GM06990 (cell line): Measurements from ENCODE around the gene RAB40B.
A peak's percentile ranks its signal among the peaks of the same experiment; 100 is the strongest.

Source experiments
- DNase-seq: peaks from one replicate; pipeline ENCODE4 v3.0.0-alpha.2; 2011; ENCODE audit not compliant: insufficient read length; ENCODE audit errors: extremely low read depth
- H3K27me3 ChIP-seq: replicated peaks from 2 replicates; pipeline ENCODE4 v1.6.0; 2011; ENCODE audit warnings: low read length; ENCODE audit not compliant: control insufficient read depth, insufficient read depth
- H3K36me3 ChIP-seq: 2 replicates; pipeline ENCODE4 v1.5.1; 2011; ENCODE audit warnings: low read length; ENCODE audit not compliant: control insufficient read depth, insufficient read depth
- H3K4me3 ChIP-seq: replicated peaks from 2 replicates; pipeline ENCODE4 v1.5.1; 2011; ENCODE audit warnings: low read depth, mild to moderate bottlenecking, control low read depth, low read length
- TF ChIP-seq, protein P1 (sequence below): IDR thresholded peaks from 2 replicates; pipeline ENCODE4 v1.5.1; 2011; ENCODE audit warnings: low read length, control low read depth, mild to moderate bottlenecking, inconsistent platforms; ENCODE audit not compliant: insufficient read depth, poor library complexity, severe bottlenecking

Gene RAB40B

GRCh38 chr17:82718986-82719685 lies 20.6 kb upstream of the RAB40B start:
- no peak for DNase-seq
- TF ChIP-seq, protein P1, sequence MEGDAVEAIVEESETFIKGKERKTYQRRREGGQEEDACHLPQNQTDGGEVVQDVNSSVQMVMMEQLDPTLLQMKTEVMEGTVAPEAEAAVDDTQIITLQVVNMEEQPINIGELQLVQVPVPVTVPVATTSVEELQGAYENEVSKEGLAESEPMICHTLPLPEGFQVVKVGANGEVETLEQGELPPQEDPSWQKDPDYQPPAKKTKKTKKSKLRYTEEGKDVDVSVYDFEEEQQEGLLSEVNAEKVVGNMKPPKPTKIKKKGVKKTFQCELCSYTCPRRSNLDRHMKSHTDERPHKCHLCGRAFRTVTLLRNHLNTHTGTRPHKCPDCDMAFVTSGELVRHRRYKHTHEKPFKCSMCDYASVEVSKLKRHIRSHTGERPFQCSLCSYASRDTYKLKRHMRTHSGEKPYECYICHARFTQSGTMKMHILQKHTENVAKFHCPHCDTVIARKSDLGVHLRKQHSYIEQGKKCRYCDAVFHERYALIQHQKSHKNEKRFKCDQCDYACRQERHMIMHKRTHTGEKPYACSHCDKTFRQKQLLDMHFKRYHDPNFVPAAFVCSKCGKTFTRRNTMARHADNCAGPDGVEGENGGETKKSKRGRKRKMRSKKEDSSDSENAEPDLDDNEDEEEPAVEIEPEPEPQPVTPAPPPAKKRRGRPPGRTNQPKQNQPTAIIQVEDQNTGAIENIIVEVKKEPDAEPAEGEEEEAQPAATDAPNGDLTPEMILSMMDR, result no peak

GRCh38 chr17:82716203-82717010 lies 17.9 kb upstream of the RAB40B start, which contains the start of gene FN3KRP:
Gene FN3KRP, plus strand, starts transcription at chr17:82716706. Its CDS starts 50 bp downstream, at chr17:82716756.
- TF ChIP-seq, protein P1, result no peak
- Histone ChIP-seq H3K36me3 (peaks cover 4% of the 10 kb centered on the region), H3K27me3 (no peaks in the 10 kb centered on the region), H3K4me3 (peak within 1 kb of the TSS; percentile 82)
- peak; percentile 94 for DNase-seq

More at GRCh38 chr17:82718986-82719685, 20.6 kb upstream of the RAB40B start:
- Histone ChIP-seq H3K27me3 (no peaks in the 10 kb centered on the region), H3K4me3 (no peak overlapping the region), H3K36me3 (peaks cover 10% of the 10 kb centered on the region)

GRCh38 chr17:82713071-82713723 lies 14.7 kb upstream of the RAB40B start:
- DNase-seq, result no peak
- TF ChIP-seq, protein P1, result no peak
- H3K4me3 ChIP-seq, result no peak overlapping the region
- H3K36me3 ChIP-seq, result no peaks in the 10 kb centered on the region
- H3K27me3 ChIP-seq, result no peaks in the 10 kb centered on the region

DNA sequence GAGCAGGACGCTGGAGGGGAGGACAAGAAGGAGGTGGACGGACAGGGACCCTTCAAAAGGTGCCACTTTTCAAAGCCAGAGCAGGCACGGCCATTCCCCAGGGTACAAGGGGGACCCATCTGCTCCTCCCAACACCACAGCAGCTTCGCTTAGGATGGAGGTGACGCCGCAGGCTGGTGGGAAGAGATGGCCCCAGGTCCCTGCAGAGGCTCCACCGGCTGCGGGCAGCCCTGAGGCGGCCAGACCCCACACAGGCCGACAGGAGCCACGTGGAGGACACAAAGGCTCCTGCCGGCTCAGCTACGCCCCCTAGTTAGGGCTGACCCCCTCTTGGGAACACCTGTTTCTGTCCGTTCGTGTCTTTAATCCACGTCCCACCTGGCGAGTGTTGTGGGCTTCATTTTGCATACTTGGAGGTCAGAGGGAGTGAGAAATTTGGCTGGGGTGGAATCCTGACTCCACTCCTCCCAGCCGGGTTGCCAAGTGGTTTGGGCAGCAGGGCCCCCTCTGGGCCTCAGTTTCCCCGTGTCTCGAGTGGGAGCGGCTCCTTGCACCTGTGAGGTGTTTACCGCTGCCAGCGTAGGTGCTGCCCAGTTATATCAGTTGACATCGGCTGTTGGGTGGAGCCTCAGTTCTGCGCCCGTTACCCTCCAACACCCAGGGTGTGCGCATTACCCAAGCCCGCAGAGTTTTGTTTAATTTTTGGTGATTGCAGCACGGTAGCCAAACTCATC lies 12.2 kb upstream of the RAB40B start:
- DNase-seq, result no peak
- TF ChIP-seq, protein P1, result peak; percentile 3
- Histone ChIP-seq H3K4me3 (no peak overlapping the region), H3K36me3 (no peaks in the 10 kb centered on the region), H3K27me3 (no peaks in the 10 kb centered on the region)

DNA sequence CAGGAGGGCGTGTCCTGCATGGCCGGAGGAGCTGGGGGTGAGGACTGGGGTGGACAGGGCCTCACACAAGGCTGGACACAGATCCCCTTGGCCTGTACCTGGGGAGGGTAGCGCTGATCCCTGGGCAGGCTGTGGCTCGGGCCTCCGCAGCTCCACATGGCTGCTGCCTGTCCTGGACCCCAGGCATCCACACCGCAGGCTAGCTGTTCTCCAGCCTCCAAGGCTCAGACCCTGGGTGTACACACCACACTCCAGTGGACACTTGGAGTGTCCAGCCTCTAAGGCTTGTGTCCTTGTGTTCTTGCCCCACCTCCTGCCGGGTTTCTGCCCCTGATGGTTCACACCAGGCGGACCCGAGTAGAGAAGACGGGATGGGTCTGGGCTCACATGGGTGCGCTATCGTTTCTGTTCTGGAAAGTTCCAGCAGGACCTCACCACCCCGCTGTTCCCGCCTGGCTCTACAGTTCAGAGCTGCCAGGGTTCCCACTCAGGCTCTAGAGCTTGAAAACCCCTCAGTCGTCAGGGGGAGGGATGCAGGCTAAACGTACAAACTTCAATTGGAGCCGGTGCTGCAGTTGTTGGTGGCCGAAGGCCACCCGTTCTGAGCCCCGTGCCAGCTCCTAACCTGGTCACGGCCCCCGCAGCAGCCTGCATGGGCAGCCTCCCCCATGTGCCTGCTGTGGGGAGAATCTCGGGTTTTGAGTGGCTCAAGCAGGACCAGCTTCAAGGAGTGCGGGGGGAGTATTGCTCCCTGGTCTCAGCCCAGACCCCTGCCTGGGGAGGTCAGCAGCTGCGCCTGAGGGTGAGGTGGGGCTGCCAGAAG lies 11.4 kb upstream of the RAB40B start:
- DNase-seq, result no peak
- Histone ChIP-seq H3K4me3 (no peak overlapping the region), H3K27me3 (no peaks in the 10 kb centered on the region), H3K36me3 (no peaks in the 10 kb centered on the region)
- TF ChIP-seq, protein P1, result no peak
